NB4 (cell line): ENCODE results near the gene BCAT1.

ENCODE experiments used
- DNase-seq: peaks from one replicate; pipeline ENCODE4 v3.0.0; 2010; ENCODE audit warnings: low read depth
- H3K4me3 ChIP-seq: one replicate; pipeline ENCODE4 v1.5.1; 2011; ENCODE audit warnings: mild to moderate bottlenecking, low read depth, low read length, moderate library complexity
- MYC ChIP-seq: IDR thresholded peaks from 2 replicates; pipeline ENCODE4 v1.6.1; 2011; ENCODE audit warnings: low read depth, low read length
- POLR2A ChIP-seq: IDR thresholded peaks from 2 replicates; pipeline ENCODE4 v1.6.1; 2011; ENCODE audit warnings: mild to moderate bottlenecking; ENCODE audit not compliant: insufficient read length; ENCODE audit errors: extremely low read depth
- TF ChIP-seq, protein P1 (sequence below): IDR thresholded peaks from one replicate; pipeline ENCODE4 v1.5.1; 2012; ENCODE audit warnings: low read depth, low read length
- TF ChIP-seq, protein P2 (sequence below): IDR thresholded peaks from 2 replicates; pipeline ENCODE4 v1.6.1; 2011; ENCODE audit warnings: low read depth, low read length

The BCAT1 gene

DNA sequence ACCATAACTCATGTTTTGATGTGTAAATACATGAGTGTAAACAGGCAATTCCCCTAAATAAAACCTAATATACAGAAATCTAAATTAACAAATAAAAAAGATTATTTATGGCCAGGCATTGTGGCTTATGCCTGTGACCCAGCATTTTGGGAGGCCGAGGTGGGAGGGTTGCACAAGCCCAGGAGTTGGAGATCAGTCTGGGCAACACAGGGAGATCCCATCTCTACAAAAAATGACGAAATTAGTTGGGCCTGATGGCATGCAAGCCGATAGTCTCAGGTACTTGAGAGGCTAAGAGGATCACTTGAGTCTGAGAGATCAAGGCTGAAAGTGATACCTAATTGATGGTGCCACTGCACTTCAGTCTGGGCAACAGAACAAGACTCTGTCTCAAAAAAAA, 48.7 kb downstream of the BCAT1 start:
- no peak for TF ChIP-seq MYC
- TF ChIP-seq POLR2A, result no peak
- TF ChIP-seq, protein P1, sequence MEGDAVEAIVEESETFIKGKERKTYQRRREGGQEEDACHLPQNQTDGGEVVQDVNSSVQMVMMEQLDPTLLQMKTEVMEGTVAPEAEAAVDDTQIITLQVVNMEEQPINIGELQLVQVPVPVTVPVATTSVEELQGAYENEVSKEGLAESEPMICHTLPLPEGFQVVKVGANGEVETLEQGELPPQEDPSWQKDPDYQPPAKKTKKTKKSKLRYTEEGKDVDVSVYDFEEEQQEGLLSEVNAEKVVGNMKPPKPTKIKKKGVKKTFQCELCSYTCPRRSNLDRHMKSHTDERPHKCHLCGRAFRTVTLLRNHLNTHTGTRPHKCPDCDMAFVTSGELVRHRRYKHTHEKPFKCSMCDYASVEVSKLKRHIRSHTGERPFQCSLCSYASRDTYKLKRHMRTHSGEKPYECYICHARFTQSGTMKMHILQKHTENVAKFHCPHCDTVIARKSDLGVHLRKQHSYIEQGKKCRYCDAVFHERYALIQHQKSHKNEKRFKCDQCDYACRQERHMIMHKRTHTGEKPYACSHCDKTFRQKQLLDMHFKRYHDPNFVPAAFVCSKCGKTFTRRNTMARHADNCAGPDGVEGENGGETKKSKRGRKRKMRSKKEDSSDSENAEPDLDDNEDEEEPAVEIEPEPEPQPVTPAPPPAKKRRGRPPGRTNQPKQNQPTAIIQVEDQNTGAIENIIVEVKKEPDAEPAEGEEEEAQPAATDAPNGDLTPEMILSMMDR, result no peak
- TF ChIP-seq, protein P2, sequence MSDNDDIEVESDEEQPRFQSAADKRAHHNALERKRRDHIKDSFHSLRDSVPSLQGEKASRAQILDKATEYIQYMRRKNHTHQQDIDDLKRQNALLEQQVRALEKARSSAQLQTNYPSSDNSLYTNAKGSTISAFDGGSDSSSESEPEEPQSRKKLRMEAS, result no peak
- DNase-seq, result no peak
- no peak overlapping the region for H3K4me3 ChIP-seq

DNA sequence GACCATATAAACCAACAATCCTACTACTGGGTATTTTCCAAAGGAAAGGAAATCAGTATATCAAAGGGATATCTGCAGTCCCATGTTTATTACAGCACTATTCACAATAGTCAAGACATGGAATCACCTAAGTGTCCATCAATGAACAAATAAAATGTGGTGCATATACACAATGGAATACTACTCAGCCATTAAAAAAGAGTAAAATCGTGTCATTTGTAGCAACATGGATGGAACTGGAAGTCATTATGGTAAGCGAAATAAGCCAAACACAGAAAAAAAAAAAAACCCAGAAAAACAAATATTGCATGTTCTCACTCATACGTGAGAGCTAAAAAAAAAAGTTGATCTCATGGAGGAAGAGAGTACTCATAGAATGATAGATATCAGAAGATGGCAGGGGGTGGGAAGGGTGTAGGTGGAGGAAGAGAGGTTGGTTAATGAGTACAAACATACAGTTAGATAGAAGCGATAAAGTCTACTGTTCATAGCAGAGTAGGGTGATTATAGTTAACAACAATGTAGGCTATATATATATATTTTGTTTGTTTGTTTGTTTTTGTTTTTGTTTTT, 49.3 kb downstream of the BCAT1 start:
- H3K4me3 ChIP-seq, result no peak overlapping the region
- DNase-seq, result no peak
- TF ChIP-seq POLR2A (no peak), MYC (no peak)
- TF ChIP-seq, protein P1, result no peak
- TF ChIP-seq, protein P2, result no peak

DNA sequence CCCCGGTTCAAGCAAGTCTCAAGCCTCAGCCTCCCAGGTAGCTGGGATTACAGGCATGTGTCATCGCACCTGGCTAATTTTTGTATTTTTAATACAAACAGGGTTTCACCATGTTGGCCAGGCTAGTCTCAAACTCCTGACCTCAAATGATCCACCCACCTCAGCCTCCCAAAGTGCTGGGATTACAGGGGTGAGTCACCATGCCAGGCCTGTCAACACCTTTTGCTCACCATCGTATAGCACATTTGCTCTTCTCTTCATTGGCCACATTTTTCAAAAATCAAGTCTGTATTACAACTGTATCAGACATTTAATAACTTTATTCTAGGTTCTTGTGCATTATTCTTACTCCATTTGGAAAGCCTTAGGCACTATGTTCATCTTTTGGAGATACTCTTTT, 50.3 kb downstream of the BCAT1 start:
- H3K4me3 ChIP-seq, result no peak overlapping the region
- DNase-seq, result no peak
- TF ChIP-seq, protein P2, result no peak
- TF ChIP-seq, protein P1, result no peak
- TF ChIP-seq POLR2A (no peak), MYC (no peak)

DNA sequence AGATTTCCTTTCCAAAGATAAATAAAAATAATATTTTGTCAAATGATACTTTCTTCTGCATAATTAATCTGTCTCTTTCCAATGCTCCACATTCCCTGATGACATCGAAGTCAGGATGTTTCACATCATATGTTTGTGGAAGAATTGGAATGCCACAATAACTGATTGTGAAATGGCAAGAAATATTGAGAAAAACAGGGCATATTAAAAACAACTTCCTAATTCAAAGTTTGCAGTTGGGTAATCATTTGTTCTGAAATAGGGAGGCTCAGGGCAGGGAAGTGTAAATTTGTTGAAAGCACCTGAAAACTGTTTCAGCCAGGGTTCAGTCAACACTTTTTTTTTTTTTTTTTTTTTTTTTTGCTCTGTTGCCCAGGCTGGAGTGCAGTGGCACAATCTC, 50.7 kb downstream of the BCAT1 start:
- no peak overlapping the region for H3K4me3 ChIP-seq
- TF ChIP-seq, protein P1, result no peak
- no peak for TF ChIP-seq MYC
- TF ChIP-seq, protein P2, result no peak
- DNase-seq, result peak; percentile 34

DNA sequence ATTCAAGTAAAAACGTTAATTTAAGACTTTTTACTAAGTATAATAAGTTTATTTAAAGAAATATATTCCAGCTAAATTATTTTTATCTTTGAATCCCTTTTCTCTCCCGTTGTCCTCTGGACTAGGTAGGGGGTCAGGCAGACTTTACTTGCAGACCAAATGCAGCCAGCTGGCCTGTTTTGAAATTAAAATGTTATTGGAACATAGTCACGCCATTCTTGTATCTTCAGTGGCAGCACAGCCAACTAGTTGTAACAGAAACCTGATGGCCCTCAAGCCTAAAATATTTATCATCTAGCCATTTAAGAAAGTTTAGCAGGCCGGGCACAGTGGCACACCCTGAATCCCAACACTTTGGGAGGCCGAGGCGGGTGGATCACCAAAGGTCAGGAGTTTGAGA, 52.7 kb downstream of the BCAT1 start:
- TF ChIP-seq POLR2A, result no peak
- TF ChIP-seq, protein P2, result no peak
- TF ChIP-seq MYC, result no peak
- TF ChIP-seq, protein P1, result no peak
- DNase-seq, result no peak
- H3K4me3 ChIP-seq, result no peak overlapping the region
